WTC11 (cell line): ENCODE data around the gene SRSF2. TPM values are rescaled to one million over a fixed set of nuclear protein-coding genes. Genes with fewer than 3 reads are reported as not detected.

Source experiments
- ATAC-seq: fragments of 200-7000 bp; cut with Tn5 transposase; 2 replicates; pipeline ENCODE4 v1.10.0; 2021; ENCODE audit warnings: mild to moderate bottlenecking, moderate library complexity
- CTCF ChIA-PET: fragments of 300-600 bp; sonication (Branson Sonifier 250); formaldehyde crosslinking; loops from one replicate; lab custom pipeline; 2021; ENCODE audit warnings: antibody characterized with exemption; lab: Charles Lee
- POLR2A ChIA-PET: fragments of 350-600 bp; sonication (Branson Sonifier 250); formaldehyde crosslinking; loops from one replicate; lab custom pipeline; 2021; ENCODE audit warnings: antibody characterized with exemption; lab: Charles Lee
- DNase-seq: peaks from one replicate; pipeline ENCODE4 v3.0.0; 2021; ENCODE audit warnings: low spot score
- H3K27ac Mint-ChIP-seq: 2 replicates; pipeline ENCODE4 v1.8.0; 2021; ENCODE audit warnings: mixed read lengths
- H3K27me3 Mint-ChIP-seq: 2 replicates; pipeline ENCODE4 v1.8.0; 2021; ENCODE audit warnings: low read depth, mild to moderate bottlenecking, moderate library complexity, mixed read lengths
- H3K36me3 Mint-ChIP-seq: 2 replicates; pipeline ENCODE4 v1.8.0; 2021; ENCODE audit warnings: mixed read lengths
- H3K4me1 Mint-ChIP-seq: 2 replicates; pipeline ENCODE4 v1.8.0; 2022; ENCODE audit warnings: mixed read lengths
- H3K4me3 Mint-ChIP-seq: 2 replicates; pipeline ENCODE4 v1.8.0; 2021; ENCODE audit warnings: mild to moderate bottlenecking, moderate library complexity, mixed read lengths
- H3K9me3 Mint-ChIP-seq: 2 replicates; pipeline ENCODE4 v1.8.0; 2021; ENCODE audit warnings: mixed read lengths
- FOXP1 ChIP-seq: sonication (generic); formaldehyde crosslinking; IDR thresholded peaks from 2 replicates; pipeline ENCODE4 v1.8.0; 2022; ENCODE audit warnings: missing genetic modification reagents, mild to moderate bottlenecking, moderate library complexity, borderline replicate concordance
- MXD4 ChIP-seq: fragments of 250-450 bp; sonication (Bioruptor Pico); IDR thresholded peaks from 2 replicates; pipeline ENCODE4 v1.8.0; 2021; ENCODE audit warnings: mild to moderate bottlenecking, moderate library complexity, borderline replicate concordance
- PRRX2 ChIP-seq: fragments of 250-450 bp; sonication (Bioruptor Pico); IDR thresholded peaks from 2 replicates; pipeline ENCODE4 v1.8.0; 2021; ENCODE audit warnings: mild to moderate bottlenecking
- TP53 ChIP-seq: sonication (generic); formaldehyde crosslinking; IDR thresholded peaks from 2 replicates; pipeline ENCODE4 v1.8.1; 2023; ENCODE audit warnings: mild to moderate bottlenecking, missing genetic modification reagents
- total RNA-seq: library from RNA; stranded (reverse); gene quantifications from 3 replicates; pipeline ENCODE4 v1.2.3, GENCODE V29; 2021
- TF ChIP-seq, protein P1 (sequence below): sonication (generic); formaldehyde crosslinking; IDR thresholded peaks from 2 replicates; pipeline ENCODE4 v1.8.0; 2022; ENCODE audit warnings: mild to moderate bottlenecking, missing genetic modification reagents
- TF ChIP-seq, protein P2 (sequence below): sonication (generic); formaldehyde crosslinking; conservative IDR thresholded peaks from 2 replicates; pipeline ENCODE4 v1.8.1; 2023; ENCODE audit warnings: mild to moderate bottlenecking, low read depth, missing genetic modification reagents, moderate library complexity
- TF ChIP-seq, protein P3 (sequence below): fragments of 250-450 bp; sonication (Bioruptor Pico); IDR thresholded peaks from 2 replicates; pipeline ENCODE4 v1.9.0; 2021; ENCODE audit warnings: moderate library complexity, mild to moderate bottlenecking, inconsistent platforms, borderline replicate concordance
- TF ChIP-seq, protein P4 (sequence below): fragments of 200-600 bp; IDR thresholded peaks from 2 replicates; pipeline ENCODE4 v1.8.0; 2022; ENCODE audit warnings: antibody characterized with exemption
- TF ChIP-seq, protein P5 (sequence below): sonication (generic); formaldehyde crosslinking; IDR thresholded peaks from 2 replicates; pipeline ENCODE4 v1.8.0; 2023; ENCODE audit warnings: missing genetic modification reagents, mild to moderate bottlenecking, borderline replicate concordance

SRSF2 gene
- total RNA-seq, 1 experiment from 2014 or later: 355 TPM

DNA sequence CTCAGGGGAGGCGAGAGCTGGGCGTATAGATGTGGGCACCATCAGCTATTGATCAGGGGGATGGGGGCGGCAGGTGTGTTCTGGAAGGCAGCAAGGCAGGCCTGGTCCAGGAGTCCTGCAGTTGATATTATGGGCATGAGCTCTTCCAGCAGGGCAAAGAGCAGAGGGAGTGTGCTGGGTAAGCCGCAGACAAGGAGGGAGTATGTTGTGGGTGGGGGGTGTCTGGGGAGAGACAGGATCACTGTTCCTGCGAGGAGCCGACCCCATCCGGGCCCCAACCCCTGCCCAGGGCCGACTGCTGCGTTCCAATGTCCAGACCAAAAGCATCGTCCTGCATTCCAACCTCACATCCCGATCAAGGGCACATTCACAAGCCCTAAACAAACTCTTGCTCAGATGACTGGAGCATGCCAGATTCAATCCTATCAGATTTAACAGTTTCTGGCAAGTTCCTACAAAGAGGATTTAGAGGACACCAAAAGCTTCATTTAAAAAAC, 35.6 kb downstream of the SRSF2 start:
- CTCF ChIA-PET: interaction anchor here (0.6 to 1.8 kb wide), 8 partner anchors 8 to 179 kb away, joined by 3 to 11 read pairs (median 4); partner anchors contain the start of gene MXRA7
- H3K4me1 Mint-ChIP-seq: peaks cover 46% of the 10 kb centered on the region

DNA sequence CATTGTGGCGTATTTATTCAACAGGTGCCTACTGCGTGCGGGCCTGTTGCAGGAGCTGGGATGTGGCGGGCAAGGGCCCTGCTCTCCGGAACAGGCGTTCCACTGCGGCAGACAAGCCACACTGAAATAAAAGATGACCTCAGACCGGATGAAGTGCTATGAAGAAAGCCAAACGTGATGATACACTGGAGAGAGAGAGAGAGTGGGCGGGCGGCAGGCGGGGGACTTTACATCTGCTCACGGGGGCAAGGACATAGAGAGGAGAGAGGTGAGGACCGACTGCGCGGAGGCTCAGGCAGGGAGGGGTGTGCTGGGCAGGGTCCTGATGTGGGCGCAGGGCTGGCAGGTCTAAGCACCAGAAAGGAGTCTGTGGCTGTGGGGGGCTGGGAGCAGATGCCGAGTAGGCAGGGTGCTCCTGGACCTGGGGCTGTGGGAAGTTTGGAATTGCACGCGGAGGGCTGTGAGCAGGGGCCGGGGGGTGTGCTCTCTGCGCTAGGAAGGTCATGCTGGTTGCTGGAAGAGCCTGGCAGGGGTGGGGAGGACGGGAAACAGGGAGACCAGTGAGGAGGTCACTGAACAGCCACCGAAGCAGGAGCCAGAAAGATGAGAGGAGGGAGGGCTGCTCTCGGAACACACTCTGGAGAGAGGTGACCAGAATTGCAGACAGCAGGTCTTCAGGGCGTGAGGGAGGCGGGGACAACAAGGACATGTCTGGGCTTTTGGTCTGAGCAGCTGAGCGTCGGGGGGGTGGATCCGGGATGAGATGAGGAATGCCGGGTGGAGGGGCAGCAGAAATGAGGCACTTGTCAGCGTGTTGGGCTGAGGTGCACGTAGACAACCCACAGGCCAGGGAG, 36.3 kb downstream of the SRSF2 start:
- DNase-seq: peak; percentile 41
- Mint-ChIP-seq H3K4me3 (no peak overlapping the region), H3K27me3 (no peaks in the 10 kb centered on the region), H3K4me1 (peaks cover 46% of the 10 kb centered on the region), H3K9me3 (no peaks in the 10 kb centered on the region), H3K27ac (peak overlapping the region; percentile 87), H3K36me3 (no peaks in the 10 kb centered on the region)
- POLR2A ChIA-PET: no interaction called here
- CTCF ChIA-PET: interaction anchor here (0.6 to 1.8 kb wide), 8 partner anchors 9 to 178 kb away, joined by 3 to 11 read pairs (median 4); partner anchors contain the start of gene MXRA7
- peak; percentile 61 for ATAC-seq
- TF ChIP-seq PRRX2 (CRISPR knock-in tag) (no peak), TP53 (no peak)
- TF ChIP-seq, protein P1, sequence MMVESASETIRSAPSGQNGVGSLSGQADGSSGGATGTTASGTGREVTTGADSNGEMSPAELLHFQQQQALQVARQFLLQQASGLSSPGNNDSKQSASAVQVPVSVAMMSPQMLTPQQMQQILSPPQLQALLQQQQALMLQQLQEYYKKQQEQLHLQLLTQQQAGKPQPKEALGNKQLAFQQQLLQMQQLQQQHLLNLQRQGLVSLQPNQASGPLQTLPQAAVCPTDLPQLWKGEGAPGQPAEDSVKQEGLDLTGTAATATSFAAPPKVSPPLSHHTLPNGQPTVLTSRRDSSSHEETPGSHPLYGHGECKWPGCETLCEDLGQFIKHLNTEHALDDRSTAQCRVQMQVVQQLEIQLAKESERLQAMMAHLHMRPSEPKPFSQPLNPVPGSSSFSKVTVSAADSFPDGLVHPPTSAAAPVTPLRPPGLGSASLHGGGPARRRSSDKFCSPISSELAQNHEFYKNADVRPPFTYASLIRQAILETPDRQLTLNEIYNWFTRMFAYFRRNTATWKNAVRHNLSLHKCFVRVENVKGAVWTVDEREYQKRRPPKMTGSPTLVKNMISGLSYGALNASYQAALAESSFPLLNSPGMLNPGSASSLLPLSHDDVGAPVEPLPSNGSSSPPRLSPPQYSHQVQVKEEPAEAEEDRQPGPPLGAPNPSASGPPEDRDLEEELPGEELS (CRISPR knock-in tag): no peak
- TF ChIP-seq, protein P2, sequence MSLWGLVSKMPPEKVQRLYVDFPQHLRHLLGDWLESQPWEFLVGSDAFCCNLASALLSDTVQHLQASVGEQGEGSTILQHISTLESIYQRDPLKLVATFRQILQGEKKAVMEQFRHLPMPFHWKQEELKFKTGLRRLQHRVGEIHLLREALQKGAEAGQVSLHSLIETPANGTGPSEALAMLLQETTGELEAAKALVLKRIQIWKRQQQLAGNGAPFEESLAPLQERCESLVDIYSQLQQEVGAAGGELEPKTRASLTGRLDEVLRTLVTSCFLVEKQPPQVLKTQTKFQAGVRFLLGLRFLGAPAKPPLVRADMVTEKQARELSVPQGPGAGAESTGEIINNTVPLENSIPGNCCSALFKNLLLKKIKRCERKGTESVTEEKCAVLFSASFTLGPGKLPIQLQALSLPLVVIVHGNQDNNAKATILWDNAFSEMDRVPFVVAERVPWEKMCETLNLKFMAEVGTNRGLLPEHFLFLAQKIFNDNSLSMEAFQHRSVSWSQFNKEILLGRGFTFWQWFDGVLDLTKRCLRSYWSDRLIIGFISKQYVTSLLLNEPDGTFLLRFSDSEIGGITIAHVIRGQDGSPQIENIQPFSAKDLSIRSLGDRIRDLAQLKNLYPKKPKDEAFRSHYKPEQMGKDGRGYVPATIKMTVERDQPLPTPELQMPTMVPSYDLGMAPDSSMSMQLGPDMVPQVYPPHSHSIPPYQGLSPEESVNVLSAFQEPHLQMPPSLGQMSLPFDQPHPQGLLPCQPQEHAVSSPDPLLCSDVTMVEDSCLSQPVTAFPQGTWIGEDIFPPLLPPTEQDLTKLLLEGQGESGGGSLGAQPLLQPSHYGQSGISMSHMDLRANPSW: no peak
- TF ChIP-seq, protein P3, sequence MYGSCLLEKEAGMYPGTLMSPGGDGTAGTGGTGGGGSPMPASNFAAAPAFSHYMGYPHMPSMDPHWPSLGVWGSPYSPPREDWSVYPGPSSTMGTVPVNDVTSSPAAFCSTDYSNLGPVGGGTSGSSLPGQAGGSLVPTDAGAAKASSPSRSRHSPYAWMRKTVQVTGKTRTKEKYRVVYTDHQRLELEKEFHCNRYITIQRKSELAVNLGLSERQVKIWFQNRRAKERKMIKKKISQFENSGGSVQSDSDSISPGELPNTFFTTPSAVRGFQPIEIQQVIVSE (CRISPR knock-in tag): no peak
- TF ChIP-seq, protein P4, sequence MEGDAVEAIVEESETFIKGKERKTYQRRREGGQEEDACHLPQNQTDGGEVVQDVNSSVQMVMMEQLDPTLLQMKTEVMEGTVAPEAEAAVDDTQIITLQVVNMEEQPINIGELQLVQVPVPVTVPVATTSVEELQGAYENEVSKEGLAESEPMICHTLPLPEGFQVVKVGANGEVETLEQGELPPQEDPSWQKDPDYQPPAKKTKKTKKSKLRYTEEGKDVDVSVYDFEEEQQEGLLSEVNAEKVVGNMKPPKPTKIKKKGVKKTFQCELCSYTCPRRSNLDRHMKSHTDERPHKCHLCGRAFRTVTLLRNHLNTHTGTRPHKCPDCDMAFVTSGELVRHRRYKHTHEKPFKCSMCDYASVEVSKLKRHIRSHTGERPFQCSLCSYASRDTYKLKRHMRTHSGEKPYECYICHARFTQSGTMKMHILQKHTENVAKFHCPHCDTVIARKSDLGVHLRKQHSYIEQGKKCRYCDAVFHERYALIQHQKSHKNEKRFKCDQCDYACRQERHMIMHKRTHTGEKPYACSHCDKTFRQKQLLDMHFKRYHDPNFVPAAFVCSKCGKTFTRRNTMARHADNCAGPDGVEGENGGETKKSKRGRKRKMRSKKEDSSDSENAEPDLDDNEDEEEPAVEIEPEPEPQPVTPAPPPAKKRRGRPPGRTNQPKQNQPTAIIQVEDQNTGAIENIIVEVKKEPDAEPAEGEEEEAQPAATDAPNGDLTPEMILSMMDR: no peak

More for the DNA sequence above, 35.6 kb downstream of the SRSF2 start:
- Mint-ChIP-seq H3K4me3 (no peak overlapping the region), H3K36me3 (no peaks in the 10 kb centered on the region), H3K27me3 (no peaks in the 10 kb centered on the region), H3K9me3 (no peaks in the 10 kb centered on the region), H3K27ac (peak overlapping the region; percentile 87)
- DNase-seq (no peak), ATAC-seq (no peak)
- POLR2A ChIA-PET: no interaction called here
- TF ChIP-seq MXD4 (CRISPR knock-in tag): no peak
- no peak for TF ChIP-seq FOXP1 (CRISPR knock-in tag)
- TF ChIP-seq, protein P5, sequence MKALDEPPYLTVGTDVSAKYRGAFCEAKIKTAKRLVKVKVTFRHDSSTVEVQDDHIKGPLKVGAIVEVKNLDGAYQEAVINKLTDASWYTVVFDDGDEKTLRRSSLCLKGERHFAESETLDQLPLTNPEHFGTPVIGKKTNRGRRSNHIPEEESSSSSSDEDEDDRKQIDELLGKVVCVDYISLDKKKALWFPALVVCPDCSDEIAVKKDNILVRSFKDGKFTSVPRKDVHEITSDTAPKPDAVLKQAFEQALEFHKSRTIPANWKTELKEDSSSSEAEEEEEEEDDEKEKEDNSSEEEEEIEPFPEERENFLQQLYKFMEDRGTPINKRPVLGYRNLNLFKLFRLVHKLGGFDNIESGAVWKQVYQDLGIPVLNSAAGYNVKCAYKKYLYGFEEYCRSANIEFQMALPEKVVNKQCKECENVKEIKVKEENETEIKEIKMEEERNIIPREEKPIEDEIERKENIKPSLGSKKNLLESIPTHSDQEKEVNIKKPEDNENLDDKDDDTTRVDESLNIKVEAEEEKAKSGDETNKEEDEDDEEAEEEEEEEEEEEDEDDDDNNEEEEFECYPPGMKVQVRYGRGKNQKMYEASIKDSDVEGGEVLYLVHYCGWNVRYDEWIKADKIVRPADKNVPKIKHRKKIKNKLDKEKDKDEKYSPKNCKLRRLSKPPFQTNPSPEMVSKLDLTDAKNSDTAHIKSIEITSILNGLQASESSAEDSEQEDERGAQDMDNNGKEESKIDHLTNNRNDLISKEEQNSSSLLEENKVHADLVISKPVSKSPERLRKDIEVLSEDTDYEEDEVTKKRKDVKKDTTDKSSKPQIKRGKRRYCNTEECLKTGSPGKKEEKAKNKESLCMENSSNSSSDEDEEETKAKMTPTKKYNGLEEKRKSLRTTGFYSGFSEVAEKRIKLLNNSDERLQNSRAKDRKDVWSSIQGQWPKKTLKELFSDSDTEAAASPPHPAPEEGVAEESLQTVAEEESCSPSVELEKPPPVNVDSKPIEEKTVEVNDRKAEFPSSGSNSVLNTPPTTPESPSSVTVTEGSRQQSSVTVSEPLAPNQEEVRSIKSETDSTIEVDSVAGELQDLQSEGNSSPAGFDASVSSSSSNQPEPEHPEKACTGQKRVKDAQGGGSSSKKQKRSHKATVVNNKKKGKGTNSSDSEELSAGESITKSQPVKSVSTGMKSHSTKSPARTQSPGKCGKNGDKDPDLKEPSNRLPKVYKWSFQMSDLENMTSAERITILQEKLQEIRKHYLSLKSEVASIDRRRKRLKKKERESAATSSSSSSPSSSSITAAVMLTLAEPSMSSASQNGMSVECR (CRISPR knock-in tag): no peak
- TF ChIP-seq, protein P2: no peak
- TF ChIP-seq, protein P1 (CRISPR knock-in tag): no peak
